B cell (primary cell): ENCODE results near the gene KIAA1328. TPM values are rescaled to one million over a fixed set of nuclear protein-coding genes. Genes with fewer than 3 reads are reported as not detected.

Source experiments
- ATAC-seq: fragments of 200-7000 bp; cut with Tn5 transposase; one replicate; pipeline ENCODE4 v1.10.0; 2021; ENCODE audit warnings: low read depth, mild to moderate bottlenecking, moderate number of reproducible peaks, moderate library complexity
- CTCF ChIA-PET: fragments of 350-600 bp; sonication (Branson Sonifier 250); formaldehyde crosslinking; loops from one replicate; lab custom pipeline; 2021; ENCODE audit warnings: antibody characterized with exemption, inconsistent platforms; lab: Charles Lee
- POLR2A ChIA-PET: fragments of 350-600 bp; sonication (Branson Sonifier 250); formaldehyde crosslinking; loops from one replicate; lab custom pipeline; 2021; ENCODE audit warnings: antibody characterized with exemption; lab: Charles Lee
- DNase-seq: peaks from one replicate; pipeline ENCODE4 v3.0.0; 2013
- H2AFZ ChIP-seq: 2 replicates; pipeline ENCODE4 v1.6.1; 2012; ENCODE audit warnings: mild to moderate bottlenecking, low read depth, low read length; ENCODE audit not compliant: insufficient read depth, poor library complexity, severe bottlenecking
- H3K27ac ChIP-seq, 2 donors: 1 replicate in 1 of 2; 2 replicates in 1 of 2; pipeline ENCODE4 v1.5.1; 2012 to 2013; ENCODE audit warnings: low read length in 2 of 2, mild to moderate bottlenecking in 2 of 2, moderate library complexity in 1 of 2
- H3K27me3 ChIP-seq, 4 experiments: fragments of 200-600 bp in 1 of 4; sonication (generic) in 1 of 4; replicated peaks in 1 of 4; 1 replicate in 2 of 4; 2 replicates in 2 of 4; pipeline versions ENCODE4 v1.6.1 to v1.7.0; 2013 to 2016; ENCODE audit warnings: low read length in 3 of 4, mild to moderate bottlenecking in 2 of 4, mixed read lengths in 1 of 4, moderate library complexity in 1 of 4; ENCODE audit not compliant: insufficient read depth in 4 of 4, control insufficient read depth in 3 of 4; ENCODE audit errors: control extremely low read depth in 1 of 4
- H3K36me3 ChIP-seq, 2 experiments: replicated peaks in 1 of 2; 1 replicate in 1 of 2; 2 replicates in 1 of 2; pipeline versions ENCODE4 v1.6.1 to v1.7.1; 2013; ENCODE audit warnings: low read length in 1 of 2; ENCODE audit not compliant: insufficient read depth in 2 of 2, control insufficient read depth in 1 of 2; ENCODE audit errors: control extremely low read depth in 1 of 2, extremely low read depth in 1 of 2
- H3K4me1 ChIP-seq, 2 donors: fragments of 200-600 bp in 1 of 2; sonication (generic) in 1 of 2; 1 replicate in 1 of 2; 2 replicates in 1 of 2; pipeline versions ENCODE4 v1.5.1 to v1.6.1; 2013 to 2017; ENCODE audit warnings: low read length in 2 of 2; ENCODE audit not compliant: control insufficient read depth in 2 of 2, insufficient read depth in 2 of 2
- H3K4me2 ChIP-seq: replicated peaks from 2 replicates; pipeline ENCODE3; 2012; ENCODE audit warnings: mild to moderate bottlenecking, low read depth, low read length; ENCODE audit not compliant: poor library complexity, severe bottlenecking
- H3K4me3 ChIP-seq, 5 experiments: fragments of 200-600 bp in 1 of 5; sonication (generic) in 1 of 5; 1 replicate in 3 of 5; 2 replicates in 2 of 5; pipeline versions ENCODE4 v1.5.1 to v1.7.0; 2011 to 2016; ENCODE audit warnings: low read length in 4 of 5, mild to moderate bottlenecking in 4 of 5, low read depth in 2 of 5, control low read depth in 1 of 5, moderate library complexity in 1 of 5; ENCODE audit not compliant: insufficient read depth in 1 of 5; ENCODE audit errors: control extremely low read depth in 1 of 5, extremely low read depth in 1 of 5
- H3K79me2 ChIP-seq: fragments of 200-600 bp; sonication (generic); one replicate; pipeline ENCODE4 v1.6.0; 2016; ENCODE audit warnings: low read length; ENCODE audit not compliant: control insufficient read depth, insufficient read depth
- H3K9ac ChIP-seq: fragments of 200-600 bp; sonication (generic); 2 replicates; pipeline ENCODE4 v1.6.1; 2017; ENCODE audit warnings: mild to moderate bottlenecking, low read length, moderate library complexity
- H3K9me3 ChIP-seq, 3 donors: one replicate each; pipeline versions ENCODE4 v1.6.1 to v1.7.1; 2013; ENCODE audit warnings: low read length in 2 of 3; ENCODE audit not compliant: control insufficient read depth in 2 of 3, insufficient read depth in 1 of 3; ENCODE audit errors: control extremely low read depth in 1 of 3
- H4K20me1 ChIP-seq: 2 replicates; pipeline ENCODE4 v1.6.0; 2012; ENCODE audit warnings: mild to moderate bottlenecking, low read length; ENCODE audit not compliant: insufficient read depth, control insufficient read depth, poor library complexity, severe bottlenecking
- H3K27ac Mint-ChIP-seq: one replicate; pipeline ENCODE4 v1.8.0; 2021; ENCODE audit warnings: mixed read lengths
- H3K27me3 Mint-ChIP-seq: one replicate; pipeline ENCODE4 v1.8.0; 2021; ENCODE audit warnings: mixed read lengths
- H3K4me1 Mint-ChIP-seq: one replicate; pipeline ENCODE4 v1.8.0; 2021; ENCODE audit warnings: mixed read lengths
- H3K4me3 Mint-ChIP-seq: one replicate; pipeline ENCODE4 v1.8.0; 2021; ENCODE audit warnings: mixed read lengths
- H3K9me3 Mint-ChIP-seq: one replicate; pipeline ENCODE4 v1.8.0; 2022; ENCODE audit warnings: mixed read lengths; ENCODE audit not compliant: insufficient read depth
- EZH2 ChIP-seq: IDR thresholded peaks from 2 replicates; pipeline ENCODE4 v1.6.1; 2012; ENCODE audit warnings: borderline replicate concordance, low read depth, mild to moderate bottlenecking, moderate library complexity, low read length; ENCODE audit not compliant: insufficient read depth, poor library complexity, severe bottlenecking
- WGBS: methylation state at CpG from one replicate; pipeline ENCODE4 v1.1.5; 2013; ENCODE audit warnings: missing lambda C conversion rate; ENCODE audit not compliant: insufficient coverage; 5-methylcytosine and 5-hydroxymethylcytosine counted together
- intact Hi-C: fragments of 100-400 bp; cut with micrococcal nuclease; formaldehyde crosslinking; loops from one replicate; pipeline ENCODE4 v1.10.0; 2022
- polyA plus RNA-seq: library from polyadenylated mRNA; depleted of rRNA; stranded (reverse); fragments of >200 nt; gene quantifications from 2 replicates; pipeline ENCODE4 v1.2.3, GENCODE V29; 2012
- total RNA-seq, 2 donors: library from RNA; stranded (reverse); fragments of 120-200 nt in 1 of 2; gene quantifications; 1 replicate in 1 of 2; 2 replicates in 1 of 2; pipeline versions ENCODE4 v1.2.3 to v1.2.4, GENCODE V29; 2013 to 2022
- TF ChIP-seq, protein P1 (sequence below): fragments of 200-600 bp; IDR thresholded peaks from one replicate; pipeline ENCODE4 v1.8.0; 2022; ENCODE audit warnings: antibody characterized with exemption, mild to moderate bottlenecking

The KIAA1328 gene
- total and polyA plus RNA-seq, 2 donors (not counting 1 experiment from before 2014, with no cell fraction given), result 9.1 to 22.1 TPM

GRCh38 chr18:36811955-36812354 lies 17.0 kb upstream of the KIAA1328 start:
- intact Hi-C loops, result no loop called here
- POLR2A ChIA-PET, result no interaction called here
- no peak overlapping the region for H3K4me3 Mint-ChIP-seq
- no peaks in the 10 kb centered on the region for H4K20me1 ChIP-seq
- no peak overlapping the region for H2AFZ ChIP-seq
- H3K4me3 ChIP-seq, result no peak overlapping the region
- no peak overlapping the region for H3K27ac Mint-ChIP-seq
- peaks cover 0 to 3% of the 10 kb centered on the region in 2 donors for H3K4me1 ChIP-seq
- peaks cover 2% of the 10 kb centered on the region for H3K4me1 Mint-ChIP-seq
- H3K9ac ChIP-seq, result no peak overlapping the region
- H3K36me3 ChIP-seq, result peaks cover 0 to 16% of the 10 kb centered on the region in 2 experiments
- H3K4me2 ChIP-seq, result no peak overlapping the region
- TF ChIP-seq EZH2, result no peak
- TF ChIP-seq, protein P1, sequence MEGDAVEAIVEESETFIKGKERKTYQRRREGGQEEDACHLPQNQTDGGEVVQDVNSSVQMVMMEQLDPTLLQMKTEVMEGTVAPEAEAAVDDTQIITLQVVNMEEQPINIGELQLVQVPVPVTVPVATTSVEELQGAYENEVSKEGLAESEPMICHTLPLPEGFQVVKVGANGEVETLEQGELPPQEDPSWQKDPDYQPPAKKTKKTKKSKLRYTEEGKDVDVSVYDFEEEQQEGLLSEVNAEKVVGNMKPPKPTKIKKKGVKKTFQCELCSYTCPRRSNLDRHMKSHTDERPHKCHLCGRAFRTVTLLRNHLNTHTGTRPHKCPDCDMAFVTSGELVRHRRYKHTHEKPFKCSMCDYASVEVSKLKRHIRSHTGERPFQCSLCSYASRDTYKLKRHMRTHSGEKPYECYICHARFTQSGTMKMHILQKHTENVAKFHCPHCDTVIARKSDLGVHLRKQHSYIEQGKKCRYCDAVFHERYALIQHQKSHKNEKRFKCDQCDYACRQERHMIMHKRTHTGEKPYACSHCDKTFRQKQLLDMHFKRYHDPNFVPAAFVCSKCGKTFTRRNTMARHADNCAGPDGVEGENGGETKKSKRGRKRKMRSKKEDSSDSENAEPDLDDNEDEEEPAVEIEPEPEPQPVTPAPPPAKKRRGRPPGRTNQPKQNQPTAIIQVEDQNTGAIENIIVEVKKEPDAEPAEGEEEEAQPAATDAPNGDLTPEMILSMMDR, result no peak
- DNase-seq (no peak), ATAC-seq (no peak)
- H3K27me3 Mint-ChIP-seq, result no peaks in the 10 kb centered on the region
- H3K9me3 Mint-ChIP-seq, result no peaks in the 10 kb centered on the region
- CTCF ChIA-PET, result interaction anchor here (1.3 kb wide), 1 partner anchor 18 kb away, joined by 3 read pairs; no protein-coding TSS in a partner anchor
- no peaks in the 10 kb centered on the region for H3K79me2 ChIP-seq
- H3K27me3 ChIP-seq, result no peaks in the 10 kb centered on the region
- no peaks in the 10 kb centered on the region for H3K9me3 ChIP-seq
- H3K27ac ChIP-seq, result no peak overlapping the region

DNA sequence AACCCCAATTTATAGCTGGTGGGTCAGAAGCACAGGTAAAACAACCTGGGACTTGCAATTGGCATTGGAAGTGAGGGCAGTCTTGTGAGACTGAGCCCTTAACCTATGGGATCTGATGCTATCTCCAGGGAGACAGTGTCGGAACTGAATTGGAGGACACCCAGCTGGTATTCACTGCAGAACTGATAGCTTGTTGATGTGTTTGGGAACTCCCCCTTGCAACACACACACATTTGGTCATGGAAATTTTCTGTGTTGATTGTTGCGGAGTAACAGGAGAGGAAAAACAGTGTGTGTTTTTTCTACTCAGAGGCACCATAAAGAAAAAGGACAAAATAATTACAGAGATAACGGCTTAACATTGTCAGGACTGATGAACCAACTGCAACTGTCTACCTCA lies 16.2 kb upstream of the KIAA1328 start:
- H3K4me2 ChIP-seq, result no peak overlapping the region
- H3K27ac Mint-ChIP-seq, result no peak overlapping the region
- peaks cover 2% of the 10 kb centered on the region for H3K4me1 Mint-ChIP-seq
- no peak for DNase-seq
- no peak overlapping the region for H3K9ac ChIP-seq
- H3K27me3 ChIP-seq, result no peaks in the 10 kb centered on the region
- no peak overlapping the region for H3K4me3 Mint-ChIP-seq
- H2AFZ ChIP-seq, result no peak overlapping the region
- CTCF ChIA-PET, result interaction anchor here (1.3 kb wide), 1 partner anchor 17 kb away, joined by 3 read pairs; no protein-coding TSS in a partner anchor
- no peak for TF ChIP-seq EZH2
- TF ChIP-seq, protein P1, result no peak
- no peaks in the 10 kb centered on the region for H3K27me3 Mint-ChIP-seq
- POLR2A ChIA-PET, result no interaction called here
- H3K9me3 Mint-ChIP-seq, result no peaks in the 10 kb centered on the region
- H3K4me3 ChIP-seq, result no peak overlapping the region
- H3K27ac ChIP-seq, result no peak overlapping the region
- no peaks in the 10 kb centered on the region for H3K9me3 ChIP-seq
- H3K4me1 ChIP-seq, result peaks cover 0 to 3% of the 10 kb centered on the region in 2 donors
- no CpG with 5 or more reads among the region's 3 CpGs for WGBS
- no peak for ATAC-seq
- H4K20me1 ChIP-seq, result no peaks in the 10 kb centered on the region
- intact Hi-C loops, result no loop called here
- H3K79me2 ChIP-seq, result no peaks in the 10 kb centered on the region
- peaks cover 0 to 16% of the 10 kb centered on the region in 2 experiments for H3K36me3 ChIP-seq
